ENCODE data around the gene RNPEPL1.
"Not testable (repeated sequence)": the region's sequence is repeated elsewhere in the genome, so short reads cannot be mapped to it uniquely, and the experiment has no call there.

RNPEPL1 gene

GRCh38 chr2:240529344-240529999 lies 38.8 kb upstream of the RNPEPL1 start:
- Mint-ChIP-seq H3K4me3 (no peak overlapping the region), H3K27me3 (no peaks in the 10 kb centered on the region), H3K36me3 (peaks cover 90% of the 10 kb centered on the region), H3K9me3 (peaks cover 24% of the 10 kb centered on the region), H3K4me1 (peaks cover 11% of the 10 kb centered on the region), H3K27ac (no peak overlapping the region)
- no peak for ATAC-seq

- Mint-ChIP-seq H3K9me3 (peaks cover 24% of the 10 kb centered on the region), H3K4me3 (no peak overlapping the region), H3K4me1 (peaks cover 11% of the 10 kb centered on the region), H3K27me3 (no peaks in the 10 kb centered on the region), H3K36me3 (peaks cover 90% of the 10 kb centered on the region), H3K27ac (no peak overlapping the region)
- ATAC-seq: no peak
These were observed 38.1 kb upstream of the RNPEPL1 start for GRCh38 chr2:240530181-240530580.

- no peaks in the 10 kb centered on the region for H3K27me3 Mint-ChIP-seq
These were observed 37.2 kb upstream of the RNPEPL1 start for GRCh38 chr2:240531038-240531437.

GRCh38 chr2:240532031-240532775 lies 36.1 kb upstream of the RNPEPL1 start:
- Mint-ChIP-seq H3K4me1 (peaks cover 14% of the 10 kb centered on the region), H3K36me3 (peaks cover 90% of the 10 kb centered on the region), H3K27me3 (no peaks in the 10 kb centered on the region), H3K27ac (no peak overlapping the region), H3K9me3 (peaks cover 20% of the 10 kb centered on the region), H3K4me3 (no peak overlapping the region)
- no peak for ATAC-seq

More at GRCh38 chr2:240531038-240531437, 37.2 kb upstream of the RNPEPL1 start:
- H3K9me3 Mint-ChIP-seq: peaks cover 24% of the 10 kb centered on the region
- peaks cover 92% of the 10 kb centered on the region for H3K36me3 Mint-ChIP-seq
- H3K27ac Mint-ChIP-seq: no peak overlapping the region
- ATAC-seq: no peak
- peaks cover 13% of the 10 kb centered on the region for H3K4me1 Mint-ChIP-seq
- H3K4me3 Mint-ChIP-seq: no peak overlapping the region

- Mint-ChIP-seq H3K27ac (no peak overlapping the region), H3K9me3 (peaks cover 3% of the 10 kb centered on the region), H3K36me3 (peaks cover 72% of the 10 kb centered on the region), H3K4me1 (peaks cover 11% of the 10 kb centered on the region), H3K4me3 (no peak overlapping the region), H3K27me3 (no peaks in the 10 kb centered on the region)
- ATAC-seq: no peak
These were observed 30.1 kb upstream of the RNPEPL1 start for GRCh38 chr2:240538031-240538780.

DNA sequence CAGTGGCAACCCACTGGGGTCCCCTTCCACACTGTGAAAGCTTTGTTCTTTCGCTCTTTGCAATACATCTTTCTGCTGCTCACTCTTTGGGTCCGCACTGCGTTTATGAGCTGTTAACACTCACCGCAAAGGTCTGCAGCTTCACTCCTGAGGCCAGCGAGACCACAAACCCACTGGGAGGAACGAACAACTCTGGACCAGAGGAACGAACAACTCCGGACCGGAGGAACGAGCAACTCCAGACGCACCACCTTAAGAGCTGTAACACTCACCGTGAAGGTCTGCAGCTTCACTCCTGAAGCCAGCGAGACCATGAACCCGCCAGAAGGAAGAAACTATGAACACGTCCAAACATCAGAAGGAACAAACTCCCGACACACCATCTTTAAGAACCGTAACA lies 29.2 kb upstream of the RNPEPL1 start:
- Mint-ChIP-seq H3K36me3 (peaks cover 72% of the 10 kb centered on the region), H3K4me1 (peaks cover 11% of the 10 kb centered on the region)
- not testable (repeated sequence) for H3K27me3 Mint-ChIP-seq, ATAC-seq, H3K27ac Mint-ChIP-seq, H3K9me3 Mint-ChIP-seq, H3K4me3 Mint-ChIP-seq

DNA sequence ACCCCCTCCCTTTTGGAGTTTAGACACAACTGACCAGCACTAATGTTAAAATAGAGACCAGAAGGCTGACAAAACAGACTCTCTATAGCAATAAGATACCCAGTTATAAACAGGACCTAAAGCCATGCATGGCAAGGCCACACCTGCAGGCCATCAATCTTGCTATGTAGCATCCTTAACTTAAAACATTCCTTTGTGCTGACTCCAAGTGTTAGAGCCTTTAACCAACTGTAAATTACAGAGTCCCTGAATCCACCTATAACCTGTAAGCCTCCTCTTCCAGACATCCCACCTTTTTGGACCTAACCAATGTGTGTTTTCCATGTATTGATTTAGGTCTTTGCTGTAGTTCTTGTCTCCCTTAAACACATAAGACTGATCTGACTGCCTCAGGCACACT lies 28.4 kb upstream of the RNPEPL1 start:
- ATAC-seq: no peak
- no peak overlapping the region for H3K4me3 Mint-ChIP-seq
- no peaks in the 10 kb centered on the region for H3K9me3 Mint-ChIP-seq
- H3K27me3 Mint-ChIP-seq: no peaks in the 10 kb centered on the region
- H3K36me3 Mint-ChIP-seq: peaks cover 68% of the 10 kb centered on the region
- no peak overlapping the region for H3K27ac Mint-ChIP-seq
- peaks cover 11% of the 10 kb centered on the region for H3K4me1 Mint-ChIP-seq

- Mint-ChIP-seq H3K4me3 (no peak overlapping the region), H3K27me3 (no peaks in the 10 kb centered on the region), H3K27ac (peak overlapping the region; percentile 73), H3K4me1 (peaks cover 18% of the 10 kb centered on the region), H3K36me3 (peaks cover 34% of the 10 kb centered on the region), H3K9me3 (no peaks in the 10 kb centered on the region)
- ATAC-seq: no peak
These were observed 17.0 kb upstream of the RNPEPL1 start for GRCh38 chr2:240551288-240551687.

DNA sequence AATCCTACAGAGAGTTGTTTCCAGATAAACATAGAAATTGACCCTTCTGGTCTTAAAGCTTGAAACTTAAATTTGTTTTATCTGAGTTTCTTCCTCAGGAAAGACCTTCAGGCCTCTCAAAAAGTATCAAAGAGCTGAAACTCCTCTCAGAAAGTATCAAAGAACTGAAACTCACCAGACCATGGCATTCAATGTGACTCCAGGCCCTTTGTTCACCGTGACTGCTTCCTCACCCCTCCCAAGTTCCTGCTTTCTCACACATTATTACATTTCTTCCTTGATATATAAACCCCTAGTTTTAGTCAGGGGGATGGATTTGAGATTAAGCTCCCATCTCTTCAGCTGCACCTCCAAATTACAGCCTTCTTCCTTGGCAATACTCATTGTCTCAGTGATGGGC lies 16.5 kb upstream of the RNPEPL1 start:
- Mint-ChIP-seq H3K27ac (peak overlapping the region; percentile 73), H3K4me1 (peaks cover 23% of the 10 kb centered on the region), H3K4me3 (no peak overlapping the region), H3K27me3 (no peaks in the 10 kb centered on the region), H3K36me3 (peaks cover 34% of the 10 kb centered on the region), H3K9me3 (no peaks in the 10 kb centered on the region)
- no peak for ATAC-seq

- H3K9me3 Mint-ChIP-seq: no peaks in the 10 kb centered on the region
- H3K36me3 Mint-ChIP-seq: peaks cover 40% of the 10 kb centered on the region
- H3K27ac Mint-ChIP-seq: no peak overlapping the region
These were observed 14.3 kb upstream of the RNPEPL1 start for GRCh38 chr2:240553956-240554480.

GRCh38 chr2:240554767-240555493 lies 13.4 kb upstream of the RNPEPL1 start:
- H3K36me3 Mint-ChIP-seq: peaks cover 45% of the 10 kb centered on the region
- no peaks in the 10 kb centered on the region for H3K9me3 Mint-ChIP-seq
- peaks cover 47% of the 10 kb centered on the region for H3K4me1 Mint-ChIP-seq
- ATAC-seq: no peak
- H3K27ac Mint-ChIP-seq: no peak overlapping the region
- H3K4me3 Mint-ChIP-seq: no peak overlapping the region
- H3K27me3 Mint-ChIP-seq: no peaks in the 10 kb centered on the region

More at GRCh38 chr2:240553956-240554480, 14.3 kb upstream of the RNPEPL1 start:
- Mint-ChIP-seq H3K27me3 (no peaks in the 10 kb centered on the region), H3K4me1 (peaks cover 38% of the 10 kb centered on the region), H3K4me3 (no peak overlapping the region)
- ATAC-seq: no peak

- H3K4me1 Mint-ChIP-seq: peaks cover 50% of the 10 kb centered on the region
- no peak overlapping the region for H3K4me3 Mint-ChIP-seq
- peaks cover 39% of the 10 kb centered on the region for H3K36me3 Mint-ChIP-seq
- H3K9me3 Mint-ChIP-seq: no peaks in the 10 kb centered on the region
- no peak overlapping the region for H3K27ac Mint-ChIP-seq
- ATAC-seq: no peak
- no peaks in the 10 kb centered on the region for H3K27me3 Mint-ChIP-seq
These were observed 12.6 kb upstream of the RNPEPL1 start for GRCh38 chr2:240555541-240556250.

DNA sequence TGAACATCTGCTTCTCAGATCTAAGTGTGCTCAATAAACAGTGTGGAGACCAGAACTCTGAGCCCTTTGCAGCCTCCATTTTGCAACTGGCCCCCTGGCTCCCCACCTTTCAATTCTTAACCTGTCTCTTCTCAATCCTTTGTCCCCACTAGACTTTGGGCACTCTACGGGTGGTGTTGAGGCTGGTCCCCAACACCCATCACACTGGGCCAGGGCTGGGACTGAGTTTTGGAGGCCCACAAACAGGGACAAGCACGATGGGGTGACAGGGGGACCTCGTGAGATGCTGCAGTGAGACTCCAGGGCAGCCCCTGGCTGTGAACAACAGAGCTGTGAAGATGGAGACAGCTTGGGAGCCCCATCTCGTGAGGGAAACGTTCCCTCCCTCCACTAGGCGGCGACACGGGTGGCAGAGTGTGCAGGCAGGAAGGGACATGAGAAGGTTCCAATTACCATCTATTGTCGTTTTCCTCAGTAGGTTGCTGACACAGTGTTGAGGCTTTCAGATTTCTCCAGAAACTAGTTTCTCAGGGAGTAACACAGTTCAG lies 11.7 kb upstream of the RNPEPL1 start:
- ATAC-seq: no peak
- Mint-ChIP-seq H3K36me3 (peaks cover 34% of the 10 kb centered on the region), H3K4me3 (peak overlapping the region; percentile 1), H3K27ac (no peak overlapping the region), H3K9me3 (no peaks in the 10 kb centered on the region), H3K4me1 (peaks cover 52% of the 10 kb centered on the region), H3K27me3 (no peaks in the 10 kb centered on the region)

- peak overlapping the region; percentile 1 for H3K4me3 Mint-ChIP-seq
- H3K36me3 Mint-ChIP-seq: peaks cover 32% of the 10 kb centered on the region
- ATAC-seq: no peak
These were observed 11.1 kb upstream of the RNPEPL1 start for GRCh38 chr2:240557101-240557751.

More at GRCh38 chr2:240557101-240557751, 11.1 kb upstream of the RNPEPL1 start:
- H3K9me3 Mint-ChIP-seq: no peaks in the 10 kb centered on the region
- peaks cover 52% of the 10 kb centered on the region for H3K4me1 Mint-ChIP-seq
- H3K27ac Mint-ChIP-seq: no peak overlapping the region
- no peaks in the 10 kb centered on the region for H3K27me3 Mint-ChIP-seq

Data from stimulated activated memory B cell treated with anti-CD40 and anti-IgM and Interleukin-4, amounts not matched to agents 10 μg/mL and 1 μg/mL and 100 μg/mL, for 72 hours (primary cell).